Measurements from ENCODE around the gene SP9. TPM values are rescaled to one million over a fixed set of nuclear protein-coding genes. Genes with fewer than 3 reads are reported as not detected.
A peak's percentile ranks its signal among the peaks of the same experiment; 100 is the strongest.

Gene SP9
- 0.09 and 1.3 TPM in 2 replicates for total RNA-seq (2014; rRNA removed; shearing (Covaris generic))

DNA sequence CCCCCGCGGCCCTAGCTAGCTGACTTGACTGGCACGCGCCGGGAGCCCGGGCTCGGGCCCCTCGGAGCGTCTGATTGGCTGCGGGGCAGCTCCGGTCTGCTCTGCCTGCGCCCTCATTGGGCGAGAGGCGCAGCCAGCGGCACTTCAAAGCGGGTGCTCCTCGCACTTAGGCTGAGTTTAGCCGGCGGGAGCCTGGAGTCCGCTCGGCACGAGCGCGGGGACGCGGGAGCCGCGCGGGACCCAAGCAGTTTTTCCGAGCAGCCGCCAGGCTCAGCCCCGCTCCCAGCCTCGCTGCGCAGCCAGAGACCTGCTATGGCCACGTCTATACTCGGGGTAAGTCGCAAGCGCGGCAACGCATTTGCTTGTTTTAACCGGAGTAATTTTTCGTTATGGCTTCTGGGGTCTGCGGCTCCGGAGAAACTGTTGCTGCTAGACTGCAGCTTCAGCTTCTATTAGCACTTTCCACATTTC is at the start of gene SP9:
SP9 (plus strand) TSS at position 174 of the 471 bp plus-strand sequence; CDS start at position 313, 139 bp downstream.
- Histone ChIP-seq H3K9me3 (replicated peaks) (no peaks in the 10 kb centered on the region), H3K27ac (no peak within 1 kb of the TSS), H3K36me3 (no peaks in the 10 kb centered on the region), H3K4me1 (replicated peaks) (peaks cover 11% of the 10 kb centered on the region), H3K4me3 (peak within 1 kb of the TSS; percentile 45), H3K27me3 (replicated peaks) (no peaks in the 10 kb centered on the region)
- peak; percentile 63 to 81 for DNase-seq (ENCODE audit: low read depth in 1 of 2, low spot score in 2 of 2)

- H3K4me1 ChIP-seq (replicated peaks) = no peaks in the 10 kb centered on the region
- no peaks in the 10 kb centered on the region for H3K9me3 ChIP-seq (replicated peaks)
- H3K27ac ChIP-seq = no peak overlapping the region
- H3K36me3 ChIP-seq = no peaks in the 10 kb centered on the region
- peaks cover 5% of the 10 kb centered on the region for H3K27me3 ChIP-seq (replicated peaks)
- no peak for DNase-seq (ENCODE audit: low read depth in 1 of 2, low spot score in 2 of 2)
- no peak overlapping the region for H3K4me3 ChIP-seq
Measured at GRCh38 chr2:174286172-174286571, 48.6 kb upstream of the SP9 start.

DNA sequence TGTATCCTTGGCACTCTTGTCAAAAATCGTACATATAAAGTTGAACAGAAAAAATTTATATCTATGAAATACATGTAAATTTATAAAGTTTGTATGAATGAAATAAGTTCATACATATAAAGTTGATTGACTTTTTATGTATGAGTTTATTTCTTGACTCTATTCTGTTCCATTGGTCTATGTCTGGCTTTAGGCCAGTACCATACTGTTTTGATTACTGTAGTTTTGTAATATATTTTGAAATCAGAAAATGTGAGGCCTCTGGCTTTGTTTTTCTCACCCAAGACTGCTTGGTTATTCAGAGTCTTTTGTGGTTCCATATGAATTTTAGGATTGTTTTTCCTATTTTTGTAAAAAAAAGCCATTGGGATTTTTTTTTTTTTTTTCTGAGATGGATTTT is 41.8 kb upstream of the SP9 start:
- Histone ChIP-seq H3K9me3 (replicated peaks) (no peaks in the 10 kb centered on the region; the same call in none of the 2 replicates), H3K4me1 (replicated peaks) (no peaks in the 10 kb centered on the region), H3K36me3 (no peaks in the 10 kb centered on the region), H3K27ac (no peak overlapping the region), H3K4me3 (no peak overlapping the region), H3K27me3 (replicated peaks) (no peaks in the 10 kb centered on the region)
- DNase-seq (ENCODE audit: low read depth in 1 of 2, low spot score in 2 of 2) = no peak

DNA sequence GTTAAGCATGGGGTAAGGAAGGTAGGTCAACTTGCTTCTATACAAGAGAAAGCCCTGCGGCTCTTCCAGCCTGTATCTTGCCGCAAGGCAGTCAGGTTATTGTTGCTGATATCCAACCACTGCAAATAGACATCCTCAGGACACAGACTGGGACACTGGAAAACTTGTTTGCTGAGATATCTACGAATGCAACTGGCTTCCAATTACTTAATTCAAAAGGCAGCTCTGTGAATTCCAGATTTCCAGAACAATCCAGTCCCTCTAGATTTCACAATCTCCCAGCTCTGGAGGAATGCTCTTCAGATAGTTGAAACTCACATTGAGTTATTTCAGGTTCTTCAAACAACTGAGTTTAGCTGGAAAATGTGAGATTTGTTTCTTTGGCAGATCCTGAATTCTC is 34.6 kb upstream of the SP9 start:
- no peaks in the 10 kb centered on the region for H3K9me3 ChIP-seq (replicated peaks)
- H3K4me3 ChIP-seq = no peak overlapping the region
- no peaks in the 10 kb centered on the region for H3K27me3 ChIP-seq (replicated peaks)
- no peaks in the 10 kb centered on the region for H3K4me1 ChIP-seq (replicated peaks)
- H3K36me3 ChIP-seq = no peaks in the 10 kb centered on the region
- no peak for DNase-seq (ENCODE audit: low read depth in 1 of 2, low spot score in 2 of 2)
- H3K27ac ChIP-seq = no peak overlapping the region

- Histone ChIP-seq H3K4me1 (replicated peaks) (no peaks in the 10 kb centered on the region), H3K36me3 (no peaks in the 10 kb centered on the region), H3K27me3 (replicated peaks) (peaks cover 2% of the 10 kb centered on the region; the same call in 1 of the 2 replicates), H3K4me3 (no peak overlapping the region), H3K9me3 (replicated peaks) (no peaks in the 10 kb centered on the region), H3K27ac (no peak overlapping the region)
- DNase-seq (ENCODE audit: low read depth in 1 of 2, low spot score in 2 of 2) = no peak
Measured at GRCh38 chr2:174312581-174313234, 22.0 kb upstream of the SP9 start.

- Histone ChIP-seq H3K4me1 (replicated peaks) (peaks cover 12% of the 10 kb centered on the region), H3K27ac (no peak overlapping the region), H3K36me3 (no peaks in the 10 kb centered on the region), H3K4me3 (no peak overlapping the region), H3K9me3 (replicated peaks) (0 out of 2 replicates have a peak, but pooled peaks cover 3% of the 10 kb centered on the region), H3K27me3 (replicated peaks) (0 out of 2 replicates have a peak, but pooled peaks cover 4% of the 10 kb centered on the region)
- DNase-seq (ENCODE audit: low read depth in 1 of 2, low spot score in 2 of 2) = no peak
Measured at GRCh38 chr2:174322149-174322548, 12.6 kb upstream of the SP9 start.

GRCh38 chr2:174322746-174323145 is 12.0 kb upstream of the SP9 start:
- Histone ChIP-seq H3K27ac (no peak overlapping the region), H3K4me3 (no peak overlapping the region), H3K4me1 (replicated peaks) (peaks cover 12% of the 10 kb centered on the region), H3K36me3 (no peaks in the 10 kb centered on the region), H3K9me3 (replicated peaks) (0 out of 2 replicates have a peak, but pooled peaks cover 3% of the 10 kb centered on the region), H3K27me3 (replicated peaks) (0 out of 2 replicates have a peak, but pooled peaks cover 4% of the 10 kb centered on the region)
- DNase-seq (ENCODE audit: low read depth in 1 of 2, low spot score in 2 of 2) = no peak

GRCh38 chr2:174324530-174324929 is 10.2 kb upstream of the SP9 start:
- H3K27me3 ChIP-seq (replicated peaks) = 0 out of 2 replicates have a peak, but pooled peaks cover 4% of the 10 kb centered on the region
- H3K4me1 ChIP-seq (replicated peaks) = peaks cover 12% of the 10 kb centered on the region
- no peak overlapping the region for H3K27ac ChIP-seq
- no peak overlapping the region for H3K4me3 ChIP-seq
- DNase-seq (ENCODE audit: low read depth in 1 of 2, low spot score in 2 of 2) = no peak
- 0 out of 2 replicates have a peak, but pooled peaks cover 3% of the 10 kb centered on the region for H3K9me3 ChIP-seq (replicated peaks)
- no peaks in the 10 kb centered on the region for H3K36me3 ChIP-seq

DNA sequence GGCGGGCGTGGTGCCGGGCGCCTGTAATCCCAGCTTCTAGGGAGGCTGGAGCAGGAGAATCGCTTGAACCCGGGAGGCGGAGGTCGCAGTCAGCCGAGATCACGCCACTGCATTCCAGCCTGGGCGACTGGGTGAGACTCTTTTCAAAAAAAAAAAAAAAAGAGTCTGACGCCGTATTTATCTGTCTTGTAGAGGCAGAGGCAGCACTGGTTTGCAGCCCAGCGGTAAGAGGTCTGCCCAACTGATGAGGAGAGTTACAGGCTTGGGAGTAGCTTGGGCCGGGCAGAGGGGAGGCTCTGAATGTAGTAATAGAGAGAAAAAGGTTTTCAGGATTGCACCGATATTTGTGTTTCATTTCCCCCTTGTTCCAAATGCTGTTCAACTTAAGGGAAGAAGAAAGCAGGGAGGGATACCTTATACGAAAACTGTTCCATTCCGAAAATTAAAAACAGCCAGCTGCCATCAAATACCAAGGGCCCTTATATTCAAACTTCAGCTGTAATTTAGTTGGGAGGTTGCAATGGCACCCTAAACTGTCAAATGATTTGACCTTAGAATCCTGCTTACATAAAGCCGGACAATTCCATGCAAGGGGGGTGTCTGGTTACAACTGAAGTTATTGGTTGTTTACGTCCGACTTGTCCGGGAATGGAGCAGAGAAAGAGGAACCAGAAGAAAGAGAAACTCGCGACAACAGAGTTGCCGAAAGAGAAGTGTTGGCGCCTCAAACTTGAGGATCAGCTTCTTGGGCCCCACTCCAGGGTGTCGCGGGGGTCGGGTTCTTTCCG is 9.2 kb upstream of the SP9 start:
- 0 out of 2 replicates have a peak, but pooled peaks cover 4% of the 10 kb centered on the region for H3K27me3 ChIP-seq (replicated peaks)
- DNase-seq (ENCODE audit: low read depth in 1 of 2, low spot score in 2 of 2) = peak in 1 of 2 experiments; percentile 52

GRCh38 chr2:174326161-174327020 is 8.4 kb upstream of the SP9 start:
- Histone ChIP-seq H3K36me3 (no peaks in the 10 kb centered on the region), H3K9me3 (replicated peaks) (no peaks in the 10 kb centered on the region), H3K27me3 (replicated peaks) (no peaks in the 10 kb centered on the region), H3K4me3 (peak overlapping the region; percentile 51), H3K4me1 (replicated peaks) (peaks cover 12% of the 10 kb centered on the region), H3K27ac (peak overlapping the region; percentile 2; the same call in 1 of the 2 replicates)
- DNase-seq (ENCODE audit: low read depth in 1 of 2, low spot score in 2 of 2) = peak in 1 of 2 experiments; percentile 54

More for the DNA sequence above, 9.2 kb upstream of the SP9 start:
- Histone ChIP-seq H3K4me1 (replicated peaks) (peaks cover 12% of the 10 kb centered on the region), H3K9me3 (replicated peaks) (no peaks in the 10 kb centered on the region), H3K36me3 (no peaks in the 10 kb centered on the region), H3K4me3 (peak overlapping the region; percentile 51), H3K27ac (peak overlapping the region; percentile 2; the same call in 1 of the 2 replicates)

GRCh38 chr2:174327021-174327840 is 7.5 kb upstream of the SP9 start:
- Histone ChIP-seq H3K9me3 (replicated peaks) (no peaks in the 10 kb centered on the region), H3K4me3 (no peak overlapping the region), H3K36me3 (no peaks in the 10 kb centered on the region), H3K27me3 (replicated peaks) (no peaks in the 10 kb centered on the region), H3K4me1 (replicated peaks) (peaks cover 12% of the 10 kb centered on the region), H3K27ac (no peak overlapping the region)
- no peak for DNase-seq (ENCODE audit: low read depth in 1 of 2, low spot score in 2 of 2)

- Histone ChIP-seq H3K27ac (no peak overlapping the region), H3K36me3 (no peaks in the 10 kb centered on the region), H3K4me1 (replicated peaks) (peaks cover 12% of the 10 kb centered on the region), H3K27me3 (replicated peaks) (no peaks in the 10 kb centered on the region), H3K4me3 (no peak overlapping the region), H3K9me3 (replicated peaks) (no peaks in the 10 kb centered on the region)
- no peak for DNase-seq (ENCODE audit: low read depth in 1 of 2, low spot score in 2 of 2)
Measured at GRCh38 chr2:174327841-174328113, 7.0 kb upstream of the SP9 start.

All from SJSA1 (cell line).